Omental fat pad (tissue), 4 donors: ENCODE results near the gene COMMD9. TPM values are rescaled to one million over a fixed set of nuclear protein-coding genes. Genes with fewer than 3 reads are reported as not detected.

ENCODE experiments used
- ATAC-seq: fragments of 150-250 bp; one replicate; pipeline ENCODE4 v1.9.1; 2016; ENCODE audit warnings: mild to moderate bottlenecking, moderate library complexity; ENCODE audit not compliant: low FRiP score
- DNase-seq: peaks from one replicate; pipeline ENCODE4 v3.0.0-alpha.2; 2019; ENCODE audit warnings: low spot score
- total RNA-seq, 4 donors: library from RNA; depleted of rRNA; stranded (reverse); fragments of >200 nt; gene quantifications; one replicate each; pipeline ENCODE4 v1.1.0, GENCODE V29; 2016
- TF ChIP-seq, protein P1 (sequence below), 3 donors: fragments of 450-650 bp; IDR thresholded peaks; one replicate each; pipeline ENCODE4 v1.5.1; 2016 to 2017; ENCODE audit warnings: antibody characterized with exemption in 3 of 3, mild to moderate bottlenecking in 3 of 3, moderate library complexity in 2 of 3

COMMD9 gene
- total RNA-seq, 4 donors from 2014 or later: 37.3 to 52.6 (median 41.6) TPM

DNA sequence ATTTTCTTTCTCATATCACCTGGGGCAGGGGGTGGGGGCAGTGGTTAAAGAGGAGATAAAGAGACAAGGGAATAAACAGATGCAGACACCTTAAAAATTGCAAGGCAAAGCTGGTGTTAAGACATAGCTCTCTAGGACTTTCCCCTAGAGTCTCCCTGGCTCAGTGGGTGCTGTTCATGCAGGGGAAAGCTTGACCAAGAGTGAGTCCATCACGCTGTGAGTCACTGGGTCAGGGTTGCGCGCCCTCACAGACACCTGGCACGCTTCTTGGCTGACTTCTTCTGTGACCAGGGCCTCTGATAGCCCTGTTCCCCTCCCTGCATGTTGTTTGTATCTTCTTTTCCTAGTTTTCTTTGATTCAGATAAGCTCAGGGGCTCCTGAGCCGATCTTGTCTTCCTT is 31.9 kb downstream of the COMMD9 start:
- ATAC-seq (peak; percentile 88), DNase-seq (no peak)
- TF ChIP-seq, protein P1, sequence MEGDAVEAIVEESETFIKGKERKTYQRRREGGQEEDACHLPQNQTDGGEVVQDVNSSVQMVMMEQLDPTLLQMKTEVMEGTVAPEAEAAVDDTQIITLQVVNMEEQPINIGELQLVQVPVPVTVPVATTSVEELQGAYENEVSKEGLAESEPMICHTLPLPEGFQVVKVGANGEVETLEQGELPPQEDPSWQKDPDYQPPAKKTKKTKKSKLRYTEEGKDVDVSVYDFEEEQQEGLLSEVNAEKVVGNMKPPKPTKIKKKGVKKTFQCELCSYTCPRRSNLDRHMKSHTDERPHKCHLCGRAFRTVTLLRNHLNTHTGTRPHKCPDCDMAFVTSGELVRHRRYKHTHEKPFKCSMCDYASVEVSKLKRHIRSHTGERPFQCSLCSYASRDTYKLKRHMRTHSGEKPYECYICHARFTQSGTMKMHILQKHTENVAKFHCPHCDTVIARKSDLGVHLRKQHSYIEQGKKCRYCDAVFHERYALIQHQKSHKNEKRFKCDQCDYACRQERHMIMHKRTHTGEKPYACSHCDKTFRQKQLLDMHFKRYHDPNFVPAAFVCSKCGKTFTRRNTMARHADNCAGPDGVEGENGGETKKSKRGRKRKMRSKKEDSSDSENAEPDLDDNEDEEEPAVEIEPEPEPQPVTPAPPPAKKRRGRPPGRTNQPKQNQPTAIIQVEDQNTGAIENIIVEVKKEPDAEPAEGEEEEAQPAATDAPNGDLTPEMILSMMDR (IDR thresholded peaks at IDR 0.05): no peak

DNA sequence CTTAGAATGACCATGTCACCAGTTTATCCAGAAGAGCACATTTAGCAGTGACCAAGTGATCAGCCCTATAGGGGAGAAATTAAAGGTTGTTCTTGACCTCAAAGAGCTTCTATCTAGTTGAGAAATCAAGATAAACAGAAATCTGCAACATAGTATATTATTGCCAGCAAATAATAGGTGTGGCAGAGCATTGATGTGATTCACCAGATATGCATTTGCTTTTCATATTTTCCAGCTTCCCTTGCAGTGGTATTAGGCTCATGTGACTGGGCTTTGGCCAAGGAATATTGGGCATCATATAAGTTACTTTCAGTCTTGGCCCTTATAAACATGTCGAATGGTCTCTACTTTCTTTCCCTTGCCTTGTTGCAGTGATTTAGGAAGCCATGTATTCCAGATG is 34.5 kb downstream of the COMMD9 start:
- TF ChIP-seq, protein P1 (IDR thresholded peaks at IDR 0.05): no peak
- ATAC-seq (no peak), DNase-seq (no peak)

DNA sequence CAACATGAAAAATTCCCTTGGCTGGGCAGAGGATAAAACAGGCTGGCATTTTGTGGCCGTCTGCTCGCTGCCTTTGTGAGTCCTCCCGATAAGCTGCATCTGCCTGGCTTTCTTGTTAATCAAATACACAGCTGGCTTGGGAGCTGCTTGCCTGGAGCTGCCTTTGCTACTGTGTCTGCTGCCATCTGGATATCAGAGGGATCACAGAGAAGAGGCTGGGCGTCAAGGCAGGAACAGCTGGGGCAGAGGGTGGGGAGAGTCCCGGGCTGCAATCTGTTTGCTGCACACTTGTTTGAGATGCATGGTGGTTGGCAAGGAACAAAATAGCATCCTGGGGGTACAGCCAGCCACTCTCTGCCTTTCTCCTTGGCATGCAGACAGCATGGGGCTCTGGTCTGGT is 36.0 kb downstream of the COMMD9 start:
- ATAC-seq (no peak), DNase-seq (no peak)
- TF ChIP-seq, protein P1 (IDR thresholded peaks at IDR 0.05): no peak

DNA sequence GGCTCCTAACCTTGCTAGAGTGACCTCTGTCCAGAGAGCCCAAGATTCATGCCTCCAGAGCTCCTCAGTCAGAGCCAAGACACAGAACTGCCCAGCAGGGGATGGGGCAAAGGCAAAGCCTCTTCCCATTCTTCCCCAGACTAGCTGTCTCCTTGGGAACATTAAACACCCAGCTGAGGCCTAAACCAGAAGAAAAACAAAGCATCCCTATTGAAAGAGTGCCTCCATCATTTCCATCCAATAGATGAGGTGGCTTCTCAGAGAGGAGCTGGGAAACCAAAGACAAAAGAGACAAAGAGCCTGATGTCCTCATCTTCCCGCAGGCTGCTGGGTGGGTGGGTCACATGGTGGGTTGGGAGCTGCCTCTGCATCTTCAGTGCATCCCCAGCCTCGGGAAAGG is 37.4 kb downstream of the COMMD9 start:
- no peak for ATAC-seq

DNA sequence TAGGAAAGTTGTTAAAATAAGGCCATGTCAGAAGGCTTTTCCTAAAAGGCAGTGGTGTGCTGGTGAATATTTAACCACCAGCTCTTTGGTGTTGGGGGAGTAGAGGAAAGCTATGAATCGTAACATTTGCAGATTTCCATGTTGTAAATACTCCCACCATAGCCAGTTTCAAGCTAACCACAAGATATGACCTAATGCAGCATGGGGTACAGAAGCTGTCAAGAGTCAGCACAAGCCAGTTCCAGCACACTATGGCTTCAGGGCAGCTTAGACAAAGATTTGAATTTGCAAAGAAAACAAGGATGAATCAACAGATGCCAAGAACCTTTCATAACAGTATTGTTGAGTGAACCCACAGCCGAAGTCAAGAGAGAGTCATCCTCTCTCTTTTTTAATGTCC is 40.0 kb downstream of the COMMD9 start:
- DNase-seq: no peak
- TF ChIP-seq, protein P1 (IDR thresholded peaks at IDR 0.05): no peak
- ATAC-seq: no peak

More for the DNA sequence above, 37.4 kb downstream of the COMMD9 start:
- TF ChIP-seq, protein P1 (IDR thresholded peaks at IDR 0.05): no peak
- no peak for DNase-seq

DNA sequence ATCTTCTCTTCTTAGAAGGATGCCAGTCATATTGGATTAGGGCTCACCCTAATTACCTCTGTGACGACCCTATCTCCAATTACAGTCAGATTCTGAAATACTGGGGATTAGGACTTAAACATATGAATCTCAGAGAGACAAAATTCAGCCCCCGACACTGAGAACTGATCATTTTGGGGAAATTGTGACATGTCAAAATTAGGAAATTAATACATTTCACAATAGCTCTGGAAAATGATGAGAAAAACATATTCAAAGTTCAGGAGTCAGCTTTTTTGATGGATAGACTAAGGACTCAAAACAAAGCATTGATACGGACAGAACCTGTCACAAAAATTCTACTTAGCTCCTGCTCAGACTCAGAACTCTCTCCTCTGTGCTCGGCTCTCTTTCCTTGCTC is 40.8 kb downstream of the COMMD9 start:
- ATAC-seq: no peak
- TF ChIP-seq, protein P1 (IDR thresholded peaks at IDR 0.05): no peak
- DNase-seq: no peak

DNA sequence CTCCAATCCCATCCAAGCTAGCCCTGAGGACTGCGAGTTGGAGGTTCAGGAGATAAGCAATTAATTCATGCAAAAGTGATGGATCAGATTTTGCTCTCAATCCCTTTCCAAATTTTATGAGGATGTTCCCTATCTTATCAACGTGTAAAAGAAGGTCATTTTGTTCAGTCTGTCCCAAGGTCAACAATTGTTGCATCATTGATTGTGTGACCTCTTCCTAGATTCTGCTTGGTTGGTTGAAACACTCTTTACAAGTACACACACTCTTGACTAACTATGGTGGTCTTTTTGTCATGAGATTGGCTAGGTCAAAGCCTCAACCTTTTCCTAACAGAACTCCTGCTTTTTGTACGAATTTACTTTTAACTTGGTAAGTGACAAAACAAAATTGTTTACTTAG is 41.7 kb downstream of the COMMD9 start:
- TF ChIP-seq, protein P1 (IDR thresholded peaks at IDR 0.05): no peak
- ATAC-seq (no peak), DNase-seq (no peak)
